Smooth muscle cell (in vitro differentiated cells): ENCODE results near the gene HSD11B1L. TPM values are rescaled to one million over a fixed set of nuclear protein-coding genes. Genes with fewer than 3 reads are reported as not detected.

Experiments
- DNase-seq: peaks from one replicate; lab custom pipeline; 2025; ENCODE audit not compliant: unreplicated experiment; lab: John Stamatoyannopoulos, UW
- H2AFZ ChIP-seq: fragments of 200-600 bp; sonication (generic); 2 replicates; pipeline ENCODE4 v1.6.0; 2016; ENCODE audit warnings: antibody characterized with exemption, low read depth, mild to moderate bottlenecking
- H3F3A ChIP-seq: fragments of 200-600 bp; sonication (generic); 2 replicates; pipeline ENCODE4 v1.6.0; 2017; ENCODE audit warnings: antibody characterized with exemption, low read depth
- H3K27ac ChIP-seq: fragments of 200-600 bp; sonication (generic); 2 replicates; pipeline ENCODE4 v1.5.1; 2016; ENCODE audit warnings: low read depth, mild to moderate bottlenecking
- H3K27me3 ChIP-seq: fragments of 200-600 bp; sonication (generic); 2 replicates; pipeline ENCODE4 v1.6.1; 2016; ENCODE audit warnings: low read depth, mild to moderate bottlenecking
- H3K36me3 ChIP-seq: fragments of 200-600 bp; sonication (generic); 2 replicates; pipeline ENCODE4 v1.5.1; 2016; ENCODE audit warnings: low read depth
- H3K4me1 ChIP-seq: fragments of 200-600 bp; sonication (generic); 2 replicates; pipeline ENCODE4 v1.5.1; 2016; ENCODE audit warnings: low read depth
- H3K4me2 ChIP-seq: fragments of 200-600 bp; sonication (generic); 2 replicates; pipeline ENCODE4 v1.6.0; 2016; ENCODE audit warnings: mild to moderate bottlenecking
- H3K4me3 ChIP-seq: fragments of 200-600 bp; sonication (generic); 2 replicates; pipeline ENCODE4 v1.5.1; 2016; ENCODE audit warnings: mild to moderate bottlenecking
- H3K79me2 ChIP-seq: fragments of 200-600 bp; sonication (generic); 2 replicates; pipeline ENCODE4 v1.6.0; 2016; ENCODE audit warnings: low read depth, mild to moderate bottlenecking
- H3K9ac ChIP-seq: fragments of 200-600 bp; sonication (generic); 2 replicates; pipeline ENCODE4 v1.6.0; 2016; ENCODE audit warnings: low read depth
- H3K9me3 ChIP-seq: fragments of 200-600 bp; sonication (generic); replicated peaks from 2 replicates; pipeline ENCODE4 v1.5.1; 2016; ENCODE audit warnings: low read depth
- H4K20me1 ChIP-seq: fragments of 200-600 bp; sonication (generic); 2 replicates; pipeline ENCODE4 v1.6.0; 2016; ENCODE audit warnings: low read depth
- CTCF ChIP-seq: fragments of 200-600 bp; sonication (generic); IDR thresholded peaks from 2 replicates; pipeline ENCODE4 v1.5.1; 2017; ENCODE audit warnings: borderline replicate concordance, mild to moderate bottlenecking, antibody characterized with exemption; ENCODE audit not compliant: insufficient read depth, poor library complexity, severe bottlenecking
- WGBS: methylation state at CpG from one replicate; pipeline ENCODE4 v1.1.7; 2016; ENCODE audit warnings: low lambda C conversion rate; 5-methylcytosine and 5-hydroxymethylcytosine counted together
- polyA plus RNA-seq: library from polyadenylated mRNA; unstranded; fragments of >200 nt; fragmentation: Nextera tagmentation; extraction: Ambion mirVana; gene quantifications from 2 replicates; pipeline ENCODE4 v1.2.1, GENCODE V29; 2016
- total RNA-seq: library from RNA; depleted of rRNA; stranded (reverse); fragments of >200 nt; gene quantifications from 2 replicates; pipeline ENCODE4 v1.2.3, GENCODE V29; 2014

Gene HSD11B1L
- total and polyA plus RNA-seq, 2 experiments from 2014 or later, result 28.0 to 28.4 TPM

- Histone ChIP-seq H3K9me3 (no peaks in the 10 kb centered on the region), H3K9ac (no peak overlapping the region), H3K4me1 (no peaks in the 10 kb centered on the region), H3K36me3 (peaks cover 9% of the 10 kb centered on the region), H4K20me1 (peaks cover 13% of the 10 kb centered on the region), H3K27ac (no peak overlapping the region), H3K4me3 (no peak overlapping the region), H2AFZ (no peak overlapping the region), H3K27me3 (no peaks in the 10 kb centered on the region), H3K79me2 (no peaks in the 10 kb centered on the region), H3F3A (no peaks in the 10 kb centered on the region), H3K4me2 (no peak overlapping the region)
- WGBS, result 96% methylated on average over 17 of the region's 17 CpGs
- TF ChIP-seq CTCF, result no peak
- no peak for DNase-seq
Measured at GRCh38 chr19:5663904-5664303, 16.9 kb upstream of the HSD11B1L start.

GRCh38 chr19:5664515-5664914, 16.3 kb upstream of the HSD11B1L start:
- H3K9ac ChIP-seq, result no peak overlapping the region
- no peak overlapping the region for H3K4me3 ChIP-seq
- H3K79me2 ChIP-seq, result no peaks in the 10 kb centered on the region
- WGBS, result 93% methylated on average over 2 of the region's 2 CpGs
- no peak overlapping the region for H2AFZ ChIP-seq
- no peak overlapping the region for H3K4me2 ChIP-seq
- no peaks in the 10 kb centered on the region for H3K9me3 ChIP-seq
- no peak for TF ChIP-seq CTCF
- no peak overlapping the region for H3K27ac ChIP-seq
- H3K4me1 ChIP-seq, result no peaks in the 10 kb centered on the region
- H3K27me3 ChIP-seq, result no peaks in the 10 kb centered on the region
- H3F3A ChIP-seq, result no peaks in the 10 kb centered on the region
- no peak for DNase-seq
- peaks cover 13% of the 10 kb centered on the region for H4K20me1 ChIP-seq
- peaks cover 9% of the 10 kb centered on the region for H3K36me3 ChIP-seq

- Histone ChIP-seq H3K9me3 (no peaks in the 10 kb centered on the region), H2AFZ (no peak overlapping the region), H3K9ac (no peak overlapping the region), H3K36me3 (peaks cover 9% of the 10 kb centered on the region), H3K4me1 (no peaks in the 10 kb centered on the region), H3K27me3 (no peaks in the 10 kb centered on the region), H3K79me2 (no peaks in the 10 kb centered on the region), H3F3A (no peaks in the 10 kb centered on the region), H3K4me3 (no peak overlapping the region), H3K27ac (no peak overlapping the region), H4K20me1 (peaks cover 13% of the 10 kb centered on the region), H3K4me2 (no peak overlapping the region)
- TF ChIP-seq CTCF, result no peak
- 90% methylated on average over 10 of the region's 10 CpGs for WGBS
- no peak for DNase-seq
Measured at GRCh38 chr19:5665781-5666513, 14.9 kb upstream of the HSD11B1L start.
